IPS DF 6.9 (cell line): ENCODE data around the gene B4GALNT1.
"Not testable (repeated sequence)": the region's sequence is repeated elsewhere in the genome, so short reads cannot be mapped to it uniquely, and the experiment has no call there.

Experiments
- DNase-seq: peaks from one replicate; pipeline ENCODE4 v3.0.0-alpha.2; 2013; ENCODE audit warnings: low read depth, low spot score
- H3K27ac ChIP-seq: one replicate; pipeline ENCODE4 v1.5.1; 2013; ENCODE audit warnings: low read length, control low read depth
- H3K27me3 ChIP-seq: 2 replicates; pipeline ENCODE4 v1.6.1; 2013; ENCODE audit warnings: mild to moderate bottlenecking, low read length; ENCODE audit not compliant: control insufficient read depth, insufficient read depth
- H3K36me3 ChIP-seq: 2 replicates; pipeline ENCODE4 v1.6.1; 2013; ENCODE audit warnings: low read length; ENCODE audit not compliant: control insufficient read depth, insufficient read depth
- H3K4me1 ChIP-seq: 2 replicates; pipeline ENCODE4 v1.6.1; 2013; ENCODE audit warnings: low read length; ENCODE audit not compliant: control insufficient read depth, insufficient read depth
- H3K4me3 ChIP-seq: 2 replicates; pipeline ENCODE4 v1.5.1; 2013; ENCODE audit warnings: mild to moderate bottlenecking, low read length
- H3K9me3 ChIP-seq: 2 replicates; pipeline ENCODE4 v1.6.1; 2013; ENCODE audit warnings: low read length, inconsistent platforms; ENCODE audit not compliant: control insufficient read depth, insufficient read depth
- WGBS: extraction: QIAGEN DNeasy Blood & Tissue Kit; methylation state at CpG from one replicate; pipeline ENCODE4 v1.1.7; 2013; ENCODE audit warnings: mixed read lengths, missing lambda C conversion rate; ENCODE audit not compliant: insufficient read length, insufficient coverage; 5-methylcytosine and 5-hydroxymethylcytosine counted together

Gene B4GALNT1

GRCh38 chr12:57637364-57637763, 4.4 kb upstream of the B4GALNT1 start:
- no peak for DNase-seq
- no peak overlapping the region for H3K27ac ChIP-seq
- H3K36me3 ChIP-seq, result no peaks in the 10 kb centered on the region
- H3K9me3 ChIP-seq, result no peaks in the 10 kb centered on the region
- H3K4me1 ChIP-seq, result no peaks in the 10 kb centered on the region; the same call in 1 of the 2 replicates
- H3K27me3 ChIP-seq, result no peaks in the 10 kb centered on the region; the same call in 1 of the 2 replicates
- H3K4me3 ChIP-seq, result no peak overlapping the region
- WGBS, result no CpG with 5 or more reads among the region's 3 CpGs

GRCh38 chr12:57636731-57637130, 3.7 kb upstream of the B4GALNT1 start:
- DNase-seq, H3K9me3 ChIP-seq, H3K27ac ChIP-seq, H3K36me3 ChIP-seq, H3K4me1 ChIP-seq, H3K27me3 ChIP-seq, H3K4me3 ChIP-seq: not testable (repeated sequence)
- WGBS, result no CpG with 5 or more reads among the region's 9 CpGs

GRCh38 chr12:57632073-57632957, 686 bp downstream of the B4GALNT1 start:
- DNase-seq, result no peak
- H3K4me1 ChIP-seq, result peaks cover 8% of the 10 kb centered on the region

GRCh38 chr12:57631566-57632072, 1.4 kb downstream of the B4GALNT1 start:
- WGBS, result no CpG with 5 or more reads among the region's 26 CpGs
- no peak for DNase-seq
- Histone ChIP-seq H3K4me1 (peaks cover 8% of the 10 kb centered on the region), H3K27me3 (peaks cover 54% of the 10 kb centered on the region), H3K27ac (no peak overlapping the region), H3K4me3 (peak overlapping the region; percentile 45; the same call in 1 of the 2 replicates), H3K9me3 (no peaks in the 10 kb centered on the region), H3K36me3 (no peaks in the 10 kb centered on the region)

More at GRCh38 chr12:57632073-57632957, 686 bp downstream of the B4GALNT1 start:
- WGBS, result no CpG with 5 or more reads among the region's 67 CpGs
- Histone ChIP-seq H3K36me3 (no peaks in the 10 kb centered on the region), H3K9me3 (no peaks in the 10 kb centered on the region), H3K4me3 (peak overlapping the region; percentile 45; the same call in 1 of the 2 replicates), H3K27me3 (peaks cover 48% of the 10 kb centered on the region), H3K27ac (no peak overlapping the region)

- Histone ChIP-seq H3K27ac (no peak overlapping the region), H3K9me3 (no peaks in the 10 kb centered on the region), H3K36me3 (no peaks in the 10 kb centered on the region), H3K4me1 (peaks cover 8% of the 10 kb centered on the region), H3K27me3 (peaks cover 61% of the 10 kb centered on the region), H3K4me3 (no peak overlapping the region)
- no CpG with 5 or more reads among the region's 6 CpGs for whole genome bisulfite sequencing
- DNase-seq, result no peak
These were observed 2.0 kb downstream of the B4GALNT1 start for GRCh38 chr12:57630891-57631433.

GRCh38 chr12:57629897-57630471, 3.0 kb downstream of the B4GALNT1 start:
- WGBS, result no CpG with 5 or more reads among the region's 5 CpGs
- Histone ChIP-seq H3K4me3 (no peak overlapping the region), H3K4me1 (peaks cover 8% of the 10 kb centered on the region), H3K36me3 (no peaks in the 10 kb centered on the region), H3K27ac (no peak overlapping the region), H3K9me3 (no peaks in the 10 kb centered on the region), H3K27me3 (peaks cover 70% of the 10 kb centered on the region)
- no peak for DNase-seq

GRCh38 chr12:57628280-57629191, 4.5 kb downstream of the B4GALNT1 start:
- no CpG with 5 or more reads among the region's 29 CpGs for WGBS
- peaks cover 85% of the 10 kb centered on the region for H3K27me3 ChIP-seq
- no peak overlapping the region for H3K27ac ChIP-seq
- no peaks in the 10 kb centered on the region for H3K36me3 ChIP-seq
- H3K9me3 ChIP-seq, result no peaks in the 10 kb centered on the region
- DNase-seq, result no peak
- peaks cover 8% of the 10 kb centered on the region for H3K4me1 ChIP-seq
- no peak overlapping the region; the same call in 1 of the 2 replicates for H3K4me3 ChIP-seq

- H3K9me3 ChIP-seq, result no peaks in the 10 kb centered on the region
These were observed 5.3 kb downstream of the B4GALNT1 start for GRCh38 chr12:57627501-57628279.

GRCh38 chr12:57626921-57627445, 6.0 kb downstream of the B4GALNT1 start:
- Histone ChIP-seq H3K36me3 (no peaks in the 10 kb centered on the region), H3K4me3 (no peak overlapping the region), H3K4me1 (peaks cover 8% of the 10 kb centered on the region), H3K9me3 (no peaks in the 10 kb centered on the region), H3K27me3 (peaks cover 96% of the 10 kb centered on the region), H3K27ac (no peak overlapping the region)
- DNase-seq, result no peak
- no CpG with 5 or more reads among the region's 9 CpGs for WGBS

More at GRCh38 chr12:57627501-57628279, 5.3 kb downstream of the B4GALNT1 start:
- no peak for DNase-seq
- WGBS, result no CpG with 5 or more reads among the region's 67 CpGs
- Histone ChIP-seq H3K4me3 (peak overlapping the region; percentile 25; the same call in 1 of the 2 replicates), H3K27me3 (peaks cover 91% of the 10 kb centered on the region), H3K4me1 (peaks cover 8% of the 10 kb centered on the region), H3K27ac (no peak overlapping the region), H3K36me3 (no peaks in the 10 kb centered on the region)
